Measurements from ENCODE around the gene FGF18.

Gene FGF18

DNA sequence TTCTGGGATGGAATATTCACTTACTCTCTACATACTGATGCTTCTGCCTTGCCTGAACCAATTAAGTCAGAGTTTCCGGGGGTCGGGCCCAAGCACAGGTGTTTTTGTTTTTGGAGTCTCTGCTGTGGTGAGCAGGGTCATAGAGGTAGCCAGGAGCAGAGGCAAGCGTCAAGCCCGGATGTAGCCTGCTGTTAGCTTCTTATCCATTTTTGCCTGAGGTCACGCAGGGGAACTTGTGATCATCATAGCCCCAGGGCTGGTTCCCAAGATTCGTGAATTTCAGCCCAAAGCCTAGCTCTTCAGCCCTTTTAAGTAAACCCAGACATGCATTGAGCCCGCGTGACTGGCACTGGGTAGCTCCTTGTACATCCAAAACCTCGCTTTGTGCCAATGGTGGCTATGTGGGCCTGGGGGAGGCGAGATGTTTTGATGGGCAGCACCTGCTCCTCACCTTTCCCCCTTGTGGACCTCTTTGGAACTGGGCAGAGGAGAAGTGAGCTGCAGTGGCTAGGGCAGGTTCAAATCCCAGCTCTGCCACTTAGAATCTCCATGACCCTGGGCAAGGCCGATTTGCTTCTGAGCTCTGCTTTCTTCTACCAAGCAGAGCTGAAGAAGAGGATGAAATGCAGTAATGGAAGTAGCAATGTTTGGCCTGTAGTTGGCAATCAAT lies 33.7 kb downstream of the FGF18 start:
- TF ChIP-seq, protein P1, sequence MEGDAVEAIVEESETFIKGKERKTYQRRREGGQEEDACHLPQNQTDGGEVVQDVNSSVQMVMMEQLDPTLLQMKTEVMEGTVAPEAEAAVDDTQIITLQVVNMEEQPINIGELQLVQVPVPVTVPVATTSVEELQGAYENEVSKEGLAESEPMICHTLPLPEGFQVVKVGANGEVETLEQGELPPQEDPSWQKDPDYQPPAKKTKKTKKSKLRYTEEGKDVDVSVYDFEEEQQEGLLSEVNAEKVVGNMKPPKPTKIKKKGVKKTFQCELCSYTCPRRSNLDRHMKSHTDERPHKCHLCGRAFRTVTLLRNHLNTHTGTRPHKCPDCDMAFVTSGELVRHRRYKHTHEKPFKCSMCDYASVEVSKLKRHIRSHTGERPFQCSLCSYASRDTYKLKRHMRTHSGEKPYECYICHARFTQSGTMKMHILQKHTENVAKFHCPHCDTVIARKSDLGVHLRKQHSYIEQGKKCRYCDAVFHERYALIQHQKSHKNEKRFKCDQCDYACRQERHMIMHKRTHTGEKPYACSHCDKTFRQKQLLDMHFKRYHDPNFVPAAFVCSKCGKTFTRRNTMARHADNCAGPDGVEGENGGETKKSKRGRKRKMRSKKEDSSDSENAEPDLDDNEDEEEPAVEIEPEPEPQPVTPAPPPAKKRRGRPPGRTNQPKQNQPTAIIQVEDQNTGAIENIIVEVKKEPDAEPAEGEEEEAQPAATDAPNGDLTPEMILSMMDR (conservative IDR thresholded peaks at IDR 0.05; ENCODE audit: control insufficient read depth, insufficient read depth, low read depth, low read length) = peak; percentile 2
- no peak for DNase-seq (ENCODE audit: low read depth)
- no peak overlapping the region for H3K4me3 ChIP-seq (ENCODE audit: control insufficient read depth, low read depth, low read length)

DNA sequence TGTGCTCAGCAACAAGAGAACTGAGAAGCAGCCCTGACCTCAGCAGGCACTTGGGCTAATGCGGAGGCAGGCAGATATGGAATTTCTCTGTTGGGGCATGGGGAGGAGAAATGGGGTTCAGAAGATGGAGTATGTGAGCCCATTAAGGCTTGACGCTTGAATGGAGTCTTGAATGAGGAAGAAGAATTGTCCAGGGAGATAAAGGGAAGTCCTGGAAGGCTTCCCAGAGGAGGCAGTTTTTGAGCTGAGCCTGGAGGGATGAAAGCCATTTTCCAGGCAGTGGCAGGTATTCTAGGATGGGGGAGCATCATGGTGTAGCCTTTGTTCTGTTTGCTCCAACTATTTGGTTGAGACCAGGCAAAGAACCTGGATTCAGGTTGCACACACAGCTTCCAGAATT lies 34.5 kb downstream of the FGF18 start:
- H3K4me3 ChIP-seq (ENCODE audit: control insufficient read depth, low read depth, low read length) = no peak overlapping the region
- DNase-seq (ENCODE audit: low read depth) = no peak
- TF ChIP-seq, protein P1 (conservative IDR thresholded peaks at IDR 0.05; ENCODE audit: control insufficient read depth, insufficient read depth, low read depth, low read length) = no peak

DNA sequence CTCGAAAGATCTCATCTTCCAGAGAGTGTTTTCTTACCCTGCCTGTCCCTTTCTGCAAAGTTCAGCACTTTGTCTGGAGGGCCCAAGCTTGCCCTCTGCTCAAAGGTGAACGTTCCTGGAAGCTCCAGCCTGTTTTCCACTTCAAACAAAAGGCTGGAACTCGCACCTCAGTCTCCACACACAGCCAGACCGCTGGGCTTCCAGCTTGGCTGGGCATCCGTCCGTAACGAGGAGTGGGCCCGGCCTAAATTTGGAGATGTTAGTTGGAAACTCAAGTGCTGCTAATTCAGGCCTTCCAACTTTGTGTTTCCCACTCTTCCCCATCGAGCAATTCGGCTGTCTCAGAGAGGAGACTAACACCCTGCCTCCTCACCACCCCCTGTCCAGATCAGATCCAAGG lies 35.1 kb downstream of the FGF18 start:
- DNase-seq (ENCODE audit: low read depth) = no peak
- no peak overlapping the region for H3K4me3 ChIP-seq (ENCODE audit: control insufficient read depth, low read depth, low read length)
- TF ChIP-seq, protein P1 (conservative IDR thresholded peaks at IDR 0.05; ENCODE audit: control insufficient read depth, insufficient read depth, low read depth, low read length) = no peak

DNA sequence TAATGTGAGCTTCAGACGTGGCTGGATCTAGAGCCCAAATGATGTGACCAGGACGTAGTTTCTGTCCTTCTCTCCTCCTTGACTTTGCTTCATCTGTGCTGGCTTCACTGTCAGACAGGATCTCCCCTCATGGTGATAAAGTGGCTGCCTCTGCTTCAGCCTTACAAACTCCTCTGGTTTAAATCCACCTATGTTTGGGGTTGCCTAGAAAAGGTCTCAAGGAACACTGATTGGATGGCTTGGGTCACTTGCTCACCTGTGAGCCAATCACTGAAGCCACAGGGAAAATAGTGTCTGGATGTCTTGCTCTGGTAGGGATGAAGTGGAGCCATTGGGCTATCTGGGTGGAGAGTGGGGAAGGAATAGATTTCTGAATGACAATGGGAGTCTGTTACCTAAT lies 36.1 kb downstream of the FGF18 start:
- H3K4me3 ChIP-seq (ENCODE audit: control insufficient read depth, low read depth, low read length) = no peak overlapping the region
- no peak for DNase-seq (ENCODE audit: low read depth)
- TF ChIP-seq, protein P1 (conservative IDR thresholded peaks at IDR 0.05; ENCODE audit: control insufficient read depth, insufficient read depth, low read depth, low read length) = no peak

DNA sequence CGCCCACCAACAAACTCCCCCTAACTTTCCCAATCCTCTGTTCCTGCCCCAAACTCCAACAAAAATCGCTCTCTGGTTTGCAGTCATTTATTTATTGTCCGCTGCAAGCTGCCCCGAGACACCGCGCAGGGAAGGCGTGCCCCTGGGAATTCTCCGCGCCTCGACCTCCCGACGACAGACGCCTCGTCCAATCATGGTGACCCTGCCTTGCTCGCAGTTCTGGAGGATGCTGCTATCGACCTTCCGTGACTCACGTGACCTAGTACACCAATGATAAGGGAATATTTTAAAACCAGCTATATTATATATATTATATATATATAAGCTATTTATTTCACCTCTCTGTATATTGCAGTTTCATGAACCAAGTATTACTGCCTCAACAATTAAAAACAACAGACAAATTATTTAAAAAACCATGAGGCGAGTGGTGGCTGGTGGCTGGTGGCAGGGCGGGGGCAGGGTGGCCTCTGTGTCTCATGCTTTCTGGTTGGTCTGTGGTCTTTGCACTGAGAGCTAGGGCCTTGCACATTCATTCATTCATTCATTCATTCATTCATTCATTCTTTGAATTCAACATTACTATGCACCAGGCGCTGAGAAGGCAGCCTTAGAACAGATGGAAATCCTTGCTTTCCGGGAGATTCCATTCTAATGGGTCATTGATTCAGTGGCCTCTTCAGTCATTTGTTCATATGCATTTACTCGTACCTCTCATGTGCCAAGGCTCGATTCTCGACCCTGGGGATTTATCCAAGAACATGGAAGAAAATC lies 37.9 kb downstream of the FGF18 start:
- no peak for DNase-seq (ENCODE audit: low read depth)
- no peak overlapping the region for H3K4me3 ChIP-seq (ENCODE audit: control insufficient read depth, low read depth, low read length)
- TF ChIP-seq, protein P1 (conservative IDR thresholded peaks at IDR 0.05; ENCODE audit: control insufficient read depth, insufficient read depth, low read depth, low read length) = no peak

DNA sequence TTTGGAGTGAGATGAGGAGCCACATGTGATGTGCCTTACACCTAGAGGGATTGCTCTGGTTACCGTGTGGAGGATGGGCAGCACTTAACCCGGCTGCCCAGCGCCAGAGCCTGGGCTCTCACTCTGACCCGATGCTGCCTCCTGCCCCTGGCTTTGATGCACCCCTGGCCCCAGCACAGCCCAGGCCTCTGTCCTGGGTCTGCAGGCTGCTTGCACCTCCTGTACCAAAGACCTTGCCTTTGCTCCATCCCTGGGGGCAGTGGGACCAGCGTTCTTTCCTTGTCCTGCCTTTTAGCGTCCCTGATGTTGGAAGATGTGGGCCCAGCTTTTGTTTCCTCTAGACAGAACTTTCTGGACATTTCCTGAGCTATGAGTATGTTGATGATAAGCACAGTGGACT lies 40.4 kb downstream of the FGF18 start:
- DNase-seq (ENCODE audit: low read depth) = no peak
- TF ChIP-seq, protein P1 (conservative IDR thresholded peaks at IDR 0.05; ENCODE audit: control insufficient read depth, insufficient read depth, low read depth, low read length) = no peak
- no peak overlapping the region for H3K4me3 ChIP-seq (ENCODE audit: control insufficient read depth, low read depth, low read length)
